Ishikawa (cell line): ENCODE measurements around the gene C16orf87.

ENCODE experiments used
- CEBPB ChIP-seq: IDR thresholded peaks from 2 replicates; pipeline ENCODE4 v1.6.1; 2012
- CREB1 ChIP-seq: IDR thresholded peaks from 2 replicates; pipeline ENCODE4 v1.6.1; 2012; ENCODE audit warnings: low read depth
- EGR1 ChIP-seq: IDR thresholded peaks from 2 replicates; pipeline ENCODE4 v1.6.1; 2012
- FOXM1 ChIP-seq: IDR thresholded peaks from 2 replicates; pipeline ENCODE4 v1.6.1; 2012; ENCODE audit warnings: low read depth, borderline replicate concordance
- MAX ChIP-seq: IDR thresholded peaks from 2 replicates; pipeline ENCODE4 v1.6.1; 2012
- NFIC ChIP-seq: IDR thresholded peaks from 2 replicates; pipeline ENCODE4 v1.6.1; 2012
- RAD21 ChIP-seq: IDR thresholded peaks from 2 replicates; pipeline ENCODE4 v1.6.1; 2012; ENCODE audit warnings: low read depth
- REST ChIP-seq: IDR thresholded peaks from 2 replicates; pipeline ENCODE4 v1.6.1; 2012; ENCODE audit warnings: low read depth, mild to moderate bottlenecking
- TAF1 ChIP-seq: IDR thresholded peaks from 2 replicates; pipeline ENCODE4 v1.6.1; 2012; ENCODE audit warnings: low read depth, mild to moderate bottlenecking
- TCF12 ChIP-seq: IDR thresholded peaks from 2 replicates; pipeline ENCODE4 v1.6.1; 2012; ENCODE audit warnings: low read depth
- TEAD4 ChIP-seq: IDR thresholded peaks from 2 replicates; pipeline ENCODE4 v1.6.1; 2012
- USF1 ChIP-seq: IDR thresholded peaks from 2 replicates; pipeline ENCODE4 v1.6.1; 2012
- YY1 ChIP-seq: IDR thresholded peaks from 2 replicates; pipeline ENCODE4 v1.6.1; 2012; ENCODE audit warnings: low read depth
- ZBTB7A ChIP-seq: IDR thresholded peaks from 2 replicates; pipeline ENCODE4 v1.6.1; 2012; ENCODE audit warnings: low read depth

Gene C16orf87

GRCh38 chr16:46839986-46840443 lies 9.0 kb upstream of the C16orf87 start:
- TF ChIP-seq ZBTB7A (no peak), CREB1 (no peak), RAD21 (no peak), CEBPB (no peak), TAF1 (no peak), USF1 (no peak), EGR1 (no peak), TEAD4 (no peak), TCF12 (no peak)

- TF ChIP-seq TAF1: no peak
- no peak for TF ChIP-seq EGR1
- TF ChIP-seq MAX: no peak
- no peak for TF ChIP-seq TCF12
- TF ChIP-seq TEAD4: no peak
- TF ChIP-seq REST: no peak
- no peak for TF ChIP-seq YY1
- TF ChIP-seq RAD21: no peak
- no peak for TF ChIP-seq NFIC
- TF ChIP-seq USF1: no peak
- TF ChIP-seq FOXM1: no peak
- no peak for TF ChIP-seq ZBTB7A
- TF ChIP-seq CREB1: no peak
- TF ChIP-seq CEBPB: no peak
Measured at GRCh38 chr16:46836534-46837530, 5.9 kb upstream of the C16orf87 start.

GRCh38 chr16:46833460-46833800 lies 2.5 kb upstream of the C16orf87 start:
- TF ChIP-seq YY1: no peak
- no peak for TF ChIP-seq NFIC
- TF ChIP-seq TCF12: no peak

- TF ChIP-seq TAF1: no peak
Measured at GRCh38 chr16:46832757-46833459, 1.9 kb upstream of the C16orf87 start.

GRCh38 chr16:46830417-46830901 lies 521 bp downstream of the C16orf87 start:
- TF ChIP-seq CREB1 (no peak), ZBTB7A (peak; percentile 24; the same call in 1 of the 2 replicates)

- TF ChIP-seq NFIC: no peak
- no peak for TF ChIP-seq TCF12
- TF ChIP-seq CEBPB: no peak
- no peak for TF ChIP-seq YY1
- no peak for TF ChIP-seq REST
- TF ChIP-seq TEAD4: no peak
- no peak for TF ChIP-seq USF1
Measured at GRCh38 chr16:46828943-46829342, 2.0 kb downstream of the C16orf87 start.
